Body of pancreas (tissue), 4 donors: Measurements from ENCODE around the gene SYCN.
A peak's percentile ranks its signal among the peaks of the same experiment; 100 is the strongest.

Experiments used
- CTCF ChIP-seq, 7 experiments: fragments of 450-650 bp in 4 of 7; fragments of 200-600 bp in 3 of 7; sonication (generic) in 3 of 7; IDR thresholded peaks; one replicate each; pipeline ENCODE4 v1.5.1; 2016 to 2019; ENCODE audit warnings: antibody characterized with exemption in 7 of 7
- POLR2A ChIP-seq, 3 donors: fragments of 450-650 bp; IDR thresholded peaks; one replicate each; pipeline ENCODE4 v1.6.1; 2016; ENCODE audit warnings: antibody characterized with exemption in 3 of 3, mild to moderate bottlenecking in 2 of 3

- no peak for TF ChIP-seq CTCF (IDR thresholded peaks at IDR 0.05)
- peak; percentile 38 to 60 (median 54) for TF ChIP-seq POLR2A (IDR thresholded peaks at IDR 0.05)
Observed at GRCh38 chr19:39199025-39199424, 5.0 kb downstream of the SYCN start.
